Thyroid gland (tissue), 4 donors: ENCODE data around the gene CETN1.

Experiments
- CTCF ChIP-seq, 6 experiments: fragments of 200-600 bp in 3 of 6; fragments of 450-650 bp in 3 of 6; sonication (generic) in 3 of 6; IDR thresholded peaks; one replicate each; pipeline ENCODE4 v1.5.1; 2016 to 2019; ENCODE audit warnings: antibody characterized with exemption in 6 of 6, mild to moderate bottlenecking in 2 of 6, inconsistent platforms in 1 of 6, moderate library complexity in 1 of 6
- POLR2A ChIP-seq, 2 donors: fragments of 450-650 bp; IDR thresholded peaks; one replicate each; pipeline ENCODE4 v1.6.1; 2017; ENCODE audit warnings: antibody characterized with exemption in 2 of 2, mild to moderate bottlenecking in 2 of 2, moderate library complexity in 1 of 2

DNA sequence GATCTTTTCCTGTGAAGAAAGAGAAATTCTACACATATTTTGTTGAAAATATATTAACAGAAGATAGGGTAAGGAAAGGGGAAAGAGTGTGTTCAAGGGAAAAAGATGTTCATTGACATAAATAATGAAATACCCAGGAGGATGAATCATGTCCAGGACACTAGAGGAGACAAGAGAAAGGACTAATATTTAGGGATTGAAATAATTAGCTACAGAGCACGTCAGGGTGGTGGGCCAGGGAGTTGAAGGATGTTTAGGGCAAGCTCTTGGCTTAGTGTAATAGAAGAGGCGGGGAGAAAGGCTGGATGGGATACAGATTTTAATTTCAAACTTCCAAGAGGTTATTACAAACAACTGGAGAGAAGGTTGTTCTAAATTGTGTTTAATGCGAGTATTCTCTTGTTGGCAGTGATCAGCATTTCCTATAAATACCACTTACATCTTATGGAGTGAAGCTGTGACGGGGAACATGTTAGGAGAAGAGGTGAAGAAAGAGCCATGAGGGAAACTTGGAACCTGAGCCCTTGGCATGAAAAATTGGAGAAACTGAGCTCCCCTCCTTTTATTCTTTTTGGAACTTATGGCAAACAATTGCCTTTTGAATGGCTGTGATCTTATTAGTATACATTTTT is 36.6 kb upstream of the CETN1 start:
- TF ChIP-seq CTCF (IDR thresholded peaks at IDR 0.05): no peak
- no peak for TF ChIP-seq POLR2A (IDR thresholded peaks at IDR 0.05)
